Activated CD8-positive, alpha-beta memory T cell treated with anti-CD3 and anti-CD28 coated beads, Interleukin-2, amount 50 U/mL, for 1 hour (primary cell): ENCODE measurements around the gene MERTK.
"Not testable (repeated sequence)": the region's sequence is repeated elsewhere in the genome, so short reads cannot be mapped to it uniquely, and the experiment has no call there.

Experiments
- DNase-seq: peaks from one replicate; pipeline ENCODE4 v3.0.0-alpha.2; 2020; ENCODE audit errors: extremely low read depth

The MERTK gene

GRCh38 chr2:112008910-112009485 is 110.6 kb downstream of the MERTK start:
- no peak for DNase-seq

- DNase-seq = no peak
Observed at GRCh38 chr2:112010751-112011150, 112.3 kb downstream of the MERTK start.

GRCh38 chr2:112012556-112012955 is 114.1 kb downstream of the MERTK start:
- DNase-seq = no peak

- DNase-seq = no peak
Observed at GRCh38 chr2:112018846-112019245, 120.4 kb downstream of the MERTK start.

GRCh38 chr2:112019569-112019982 is 121.2 kb downstream of the MERTK start:
- no peak for DNase-seq

GRCh38 chr2:112020561-112020960 is 122.2 kb downstream of the MERTK start:
- no peak for DNase-seq

GRCh38 chr2:112021290-112021689 is 122.9 kb downstream of the MERTK start:
- no peak for DNase-seq

- DNase-seq = no peak
Observed at GRCh38 chr2:112021781-112022231, 123.4 kb downstream of the MERTK start.

GRCh38 chr2:112023707-112024106 is 125.3 kb downstream of the MERTK start:
- no peak for DNase-seq

GRCh38 chr2:112024231-112024630 is 125.8 kb downstream of the MERTK start:
- DNase-seq = no peak

- DNase-seq = no peak
Observed at GRCh38 chr2:112024896-112025491, 126.6 kb downstream of the MERTK start.

- no peak for DNase-seq
Observed at GRCh38 chr2:112026509-112026908, 128.1 kb downstream of the MERTK start.

- no peak for DNase-seq
Observed at GRCh38 chr2:112027767-112028166, 129.4 kb downstream of the MERTK start.

GRCh38 chr2:112029164-112029563 is 130.8 kb downstream of the MERTK start:
- no peak for DNase-seq

GRCh38 chr2:112031473-112032223 is 133.2 kb downstream of the MERTK start:
- no peak for DNase-seq

- no peak for DNase-seq
Observed at GRCh38 chr2:112032224-112032586, 133.8 kb downstream of the MERTK start.

GRCh38 chr2:112032689-112033465 is 134.5 kb downstream of the MERTK start:
- no peak for DNase-seq

- DNase-seq = no peak
Observed at GRCh38 chr2:112033600-112033999, 135.2 kb downstream of the MERTK start.

GRCh38 chr2:112034924-112035323 is 136.5 kb downstream of the MERTK start:
- no peak for DNase-seq

GRCh38 chr2:112035786-112036185 is 137.4 kb downstream of the MERTK start:
- DNase-seq = no peak

GRCh38 chr2:112039556-112039955 is 141.1 kb downstream of the MERTK start:
- not testable (repeated sequence) for DNase-seq

GRCh38 chr2:112040066-112040465 is 141.7 kb downstream of the MERTK start:
- DNase-seq = not testable (repeated sequence)
